ENCODE data around the gene GOLGA6C.
"Not testable (repeated sequence)": the region's sequence is repeated elsewhere in the genome, so short reads cannot be mapped to it uniquely, and the experiment has no call there.

The GOLGA6C gene

DNA sequence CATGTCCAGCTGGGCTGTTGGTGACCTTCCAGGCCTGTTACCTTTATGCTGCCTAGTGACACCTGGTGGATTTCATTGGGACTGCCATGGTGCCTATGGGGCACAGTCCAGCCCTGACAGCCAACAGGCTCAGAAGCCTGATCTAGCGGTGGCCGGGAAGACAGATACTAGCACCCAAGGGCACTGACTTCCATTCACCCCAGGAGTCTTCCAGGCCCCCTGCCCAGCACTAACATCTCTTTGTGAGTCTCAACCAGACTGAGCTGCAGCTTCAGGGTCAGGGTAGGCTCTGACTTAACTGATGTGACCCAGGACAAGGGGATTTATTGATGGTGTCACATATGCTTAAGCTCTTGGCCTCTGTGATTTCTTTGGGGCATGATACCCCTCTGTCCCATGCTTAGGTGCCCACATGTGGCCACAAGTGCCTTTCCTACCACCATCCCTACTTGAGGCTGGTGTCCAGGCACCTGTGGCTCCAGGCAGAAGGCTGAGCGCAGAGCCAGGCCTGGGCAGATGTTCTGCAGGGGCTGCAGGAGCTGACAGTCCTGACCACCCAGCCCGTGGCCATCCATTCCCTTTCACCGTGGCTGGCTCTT is 16.5 kb downstream of the GOLGA6C start:
- H3K9ac ChIP-seq (ENCODE audit: low read length); H3K27me3 ChIP-seq (replicated peaks; ENCODE audit: control insufficient read depth, insufficient read depth, low read length); H3K4me3 ChIP-seq (ENCODE audit: low read length); H3K36me3 ChIP-seq (ENCODE audit: control insufficient read depth, insufficient read depth, low read length, severe bottlenecking); H3K9me3 ChIP-seq (ENCODE audit: control insufficient read depth, low read length); H3K4me1 ChIP-seq (ENCODE audit: control insufficient read depth, insufficient read depth, low read length): not testable (repeated sequence)
- DNase-seq (ENCODE audit: low read depth), result peak; percentile 34

DNA sequence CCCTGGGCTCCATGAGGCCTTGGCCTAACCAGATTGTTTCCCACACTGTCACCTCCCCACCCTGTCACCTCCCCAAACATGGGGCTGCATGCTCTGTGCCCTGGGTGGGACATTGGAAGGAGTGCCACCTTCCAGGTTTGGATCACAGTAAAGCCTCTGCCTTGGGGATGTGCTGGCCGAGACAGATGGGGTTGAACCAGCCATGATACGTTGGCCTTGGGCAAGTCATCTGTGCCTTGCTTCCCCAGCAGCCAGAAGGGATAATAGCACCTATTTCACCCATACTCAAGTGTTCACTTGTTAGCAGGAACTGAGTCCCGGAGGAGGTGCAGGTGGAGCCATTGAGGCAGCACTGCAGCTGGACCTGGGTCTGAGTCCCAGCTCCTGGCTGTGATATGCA is 17.5 kb downstream of the GOLGA6C start:
- not testable (repeated sequence) for H3K4me3 ChIP-seq (ENCODE audit: low read length); H3K27me3 ChIP-seq (replicated peaks; ENCODE audit: control insufficient read depth, insufficient read depth, low read length); H3K36me3 ChIP-seq (ENCODE audit: control insufficient read depth, insufficient read depth, low read length, severe bottlenecking); H3K9ac ChIP-seq (ENCODE audit: low read length); H3K9me3 ChIP-seq (ENCODE audit: control insufficient read depth, low read length); DNase-seq (ENCODE audit: low read depth); H3K4me1 ChIP-seq (ENCODE audit: control insufficient read depth, insufficient read depth, low read length)

DNA sequence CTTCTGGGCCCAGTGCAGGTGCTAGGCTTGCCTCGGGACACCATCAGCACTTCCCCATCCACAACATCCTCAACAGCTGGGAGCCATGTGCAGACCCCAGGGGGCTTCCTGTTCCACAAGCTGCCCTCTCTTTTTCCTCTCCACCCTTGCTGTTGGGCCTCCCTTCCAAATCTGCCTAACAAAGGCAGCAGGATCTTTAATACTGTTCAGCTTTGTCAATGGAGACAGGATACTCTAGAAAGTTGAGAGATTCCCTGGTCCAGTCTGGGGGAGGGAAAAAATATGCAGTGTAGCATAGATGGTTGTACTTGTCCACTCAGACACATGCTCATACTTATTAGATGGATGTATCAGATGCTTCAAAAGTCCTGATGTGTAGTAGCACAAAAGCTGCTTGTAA is 20.4 kb downstream of the GOLGA6C start:
- not testable (repeated sequence) for DNase-seq (ENCODE audit: low read depth); H3K4me1 ChIP-seq (ENCODE audit: control insufficient read depth, insufficient read depth, low read length); H3K4me3 ChIP-seq (ENCODE audit: low read length); H3K9me3 ChIP-seq (ENCODE audit: control insufficient read depth, low read length); H3K36me3 ChIP-seq (ENCODE audit: control insufficient read depth, insufficient read depth, low read length, severe bottlenecking); H3K9ac ChIP-seq (ENCODE audit: low read length); H3K27me3 ChIP-seq (replicated peaks; ENCODE audit: control insufficient read depth, insufficient read depth, low read length)

DNA sequence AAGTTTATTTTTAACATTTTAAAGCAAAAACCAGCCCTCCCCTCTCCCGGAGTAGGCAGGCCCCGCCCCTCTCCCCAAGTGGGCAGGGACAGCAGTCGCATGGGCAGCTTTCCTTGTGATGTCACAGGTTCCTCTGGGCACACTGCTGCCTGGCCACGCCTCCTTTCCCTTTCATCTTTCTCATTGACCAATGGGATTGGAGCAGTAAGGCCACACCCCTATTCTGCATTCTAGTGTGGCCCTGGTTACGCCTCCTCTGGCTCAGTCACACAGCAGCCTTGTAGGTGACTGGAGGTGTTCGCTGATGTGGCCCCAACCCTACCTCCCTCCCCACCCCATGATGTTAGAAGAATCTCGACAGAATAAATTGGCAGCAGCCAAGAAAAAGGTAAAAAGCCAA is 24.4 kb downstream of the GOLGA6C start, which contains the start of gene GOLGA6D:
Gene GOLGA6D (plus strand): TSS at position 264 of the 400 bp plus-strand sequence. CDS start 41 bp downstream, at position 305.
- H3K9ac ChIP-seq (ENCODE audit: low read length); DNase-seq (ENCODE audit: low read depth); H3K27me3 ChIP-seq (replicated peaks; ENCODE audit: control insufficient read depth, insufficient read depth, low read length); H3K4me3 ChIP-seq (ENCODE audit: low read length); H3K36me3 ChIP-seq (ENCODE audit: control insufficient read depth, insufficient read depth, low read length, severe bottlenecking); H3K9me3 ChIP-seq (ENCODE audit: control insufficient read depth, low read length); H3K4me1 ChIP-seq (ENCODE audit: control insufficient read depth, insufficient read depth, low read length): not testable (repeated sequence)

DNA sequence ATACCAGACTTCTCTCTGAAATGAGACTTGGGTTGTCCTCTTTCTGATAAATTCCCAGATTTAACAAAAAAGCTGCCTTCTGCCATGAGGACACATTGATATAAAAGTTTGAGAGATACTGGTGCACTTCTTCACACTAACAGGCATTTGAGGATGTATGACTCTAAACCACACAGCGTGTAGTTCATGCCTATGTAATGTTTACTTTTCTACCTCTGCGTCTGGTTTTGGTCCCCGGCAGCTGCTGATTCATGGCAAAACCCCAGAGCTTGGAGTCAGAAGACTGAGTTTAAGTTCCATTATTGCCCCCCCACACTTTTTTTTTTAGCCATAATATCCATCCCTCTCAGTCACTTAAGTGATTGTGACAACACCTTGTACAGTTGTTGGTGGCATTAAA is 26.0 kb downstream of the GOLGA6C start:
- H3K4me1 ChIP-seq (ENCODE audit: control insufficient read depth, insufficient read depth, low read length); DNase-seq (ENCODE audit: low read depth); H3K9me3 ChIP-seq (ENCODE audit: control insufficient read depth, low read length); H3K27me3 ChIP-seq (replicated peaks; ENCODE audit: control insufficient read depth, insufficient read depth, low read length); H3K4me3 ChIP-seq (ENCODE audit: low read length); H3K36me3 ChIP-seq (ENCODE audit: control insufficient read depth, insufficient read depth, low read length, severe bottlenecking); H3K9ac ChIP-seq (ENCODE audit: low read length): not testable (repeated sequence)

DNA sequence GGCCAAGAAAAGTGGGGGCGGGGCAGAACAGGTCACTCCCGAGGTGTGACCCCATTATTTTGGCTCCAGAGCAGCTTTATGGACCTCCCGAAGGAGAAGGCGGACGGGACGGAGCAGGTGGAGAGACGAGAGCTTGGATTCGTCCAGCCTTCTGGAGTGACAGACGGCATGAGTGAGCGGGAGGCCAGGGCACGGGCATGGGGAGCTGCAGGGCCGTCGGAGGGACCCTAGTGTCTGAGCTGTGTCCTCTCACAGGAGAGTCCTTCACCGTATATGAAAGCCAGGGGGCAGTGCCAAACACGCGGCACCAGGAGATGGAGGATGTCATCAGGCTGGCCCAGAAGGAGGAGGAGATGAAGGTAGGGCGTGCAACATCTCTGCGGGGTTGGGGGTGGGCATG is 35.5 kb downstream of the GOLGA6C start:
- not testable (repeated sequence) for H3K36me3 ChIP-seq (ENCODE audit: control insufficient read depth, insufficient read depth, low read length, severe bottlenecking); H3K9me3 ChIP-seq (ENCODE audit: control insufficient read depth, low read length); H3K4me1 ChIP-seq (ENCODE audit: control insufficient read depth, insufficient read depth, low read length); H3K4me3 ChIP-seq (ENCODE audit: low read length); DNase-seq (ENCODE audit: low read depth); H3K27me3 ChIP-seq (replicated peaks; ENCODE audit: control insufficient read depth, insufficient read depth, low read length); H3K9ac ChIP-seq (ENCODE audit: low read length)

DNA sequence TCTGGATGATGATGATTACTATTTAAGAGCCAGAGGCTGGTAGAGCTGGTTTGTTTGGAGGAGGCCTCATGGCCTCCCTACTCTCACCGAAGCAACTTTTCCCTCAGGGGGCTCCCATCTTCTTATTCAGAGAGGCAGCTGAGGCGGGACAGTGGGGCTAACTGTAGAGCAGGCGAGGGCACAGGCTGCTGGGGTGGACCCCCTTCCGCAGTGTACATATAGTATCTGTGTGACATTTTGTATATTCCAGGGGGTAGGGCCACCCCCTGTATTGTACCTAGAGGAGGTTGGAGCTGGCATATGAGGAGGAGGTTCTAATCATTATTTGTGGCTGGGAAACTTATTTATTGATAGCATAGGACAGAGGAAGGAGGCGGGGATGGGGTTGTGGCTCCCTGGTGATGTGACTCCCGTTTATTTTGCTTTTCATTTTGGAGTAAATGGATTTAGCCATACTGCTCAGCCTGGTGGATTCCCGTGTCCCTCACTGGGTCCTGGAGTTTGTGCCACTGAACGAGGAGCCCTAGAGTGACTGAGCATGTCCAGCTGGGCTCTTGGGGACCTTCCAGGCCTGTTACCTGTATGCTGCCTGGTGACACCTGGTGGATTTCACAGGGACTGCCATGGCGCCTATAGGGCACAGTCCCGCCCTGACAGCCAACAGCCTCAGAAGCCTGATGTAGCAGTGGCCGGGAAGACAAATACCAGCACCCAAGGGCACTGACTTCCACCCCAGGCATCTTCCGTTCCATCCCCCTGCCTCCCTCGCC is 40.6 kb downstream of the GOLGA6C start:
- peaks cover 10% of the 10 kb centered on the region for H3K27me3 ChIP-seq (replicated peaks; ENCODE audit: control insufficient read depth, insufficient read depth, low read length)
- not testable (repeated sequence) for H3K9ac ChIP-seq (ENCODE audit: low read length); H3K9me3 ChIP-seq (ENCODE audit: control insufficient read depth, low read length); H3K4me3 ChIP-seq (ENCODE audit: low read length); DNase-seq (ENCODE audit: low read depth); H3K4me1 ChIP-seq (ENCODE audit: control insufficient read depth, insufficient read depth, low read length); H3K36me3 ChIP-seq (ENCODE audit: control insufficient read depth, insufficient read depth, low read length, severe bottlenecking)

DNA sequence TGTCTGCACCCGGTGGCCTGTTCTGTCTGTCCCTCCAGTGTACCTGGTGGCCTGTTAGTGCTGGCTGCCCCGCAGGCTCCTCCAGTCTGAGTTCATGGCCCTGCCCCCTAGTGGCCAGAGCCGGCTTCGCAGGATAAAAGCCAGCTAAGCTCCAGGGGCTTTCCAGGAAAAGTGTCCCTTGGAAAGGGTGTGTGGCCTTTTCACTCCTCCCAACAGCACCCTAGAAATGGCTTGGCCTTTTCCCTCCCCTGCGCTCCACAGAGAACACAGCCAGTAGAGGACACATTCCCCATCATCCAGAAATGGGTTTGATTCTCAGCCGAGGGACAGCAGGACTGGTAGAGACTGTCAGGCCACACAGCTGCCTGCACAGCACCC is 41.2 kb downstream of the GOLGA6C start:
- DNase-seq (ENCODE audit: low read depth); H3K9ac ChIP-seq (ENCODE audit: low read length); H3K9me3 ChIP-seq (ENCODE audit: control insufficient read depth, low read length); H3K36me3 ChIP-seq (ENCODE audit: control insufficient read depth, insufficient read depth, low read length, severe bottlenecking); H3K4me3 ChIP-seq (ENCODE audit: low read length); H3K4me1 ChIP-seq (ENCODE audit: control insufficient read depth, insufficient read depth, low read length): not testable (repeated sequence)
- H3K27me3 ChIP-seq (replicated peaks; ENCODE audit: control insufficient read depth, insufficient read depth, low read length), result peaks cover 12% of the 10 kb centered on the region

DNA sequence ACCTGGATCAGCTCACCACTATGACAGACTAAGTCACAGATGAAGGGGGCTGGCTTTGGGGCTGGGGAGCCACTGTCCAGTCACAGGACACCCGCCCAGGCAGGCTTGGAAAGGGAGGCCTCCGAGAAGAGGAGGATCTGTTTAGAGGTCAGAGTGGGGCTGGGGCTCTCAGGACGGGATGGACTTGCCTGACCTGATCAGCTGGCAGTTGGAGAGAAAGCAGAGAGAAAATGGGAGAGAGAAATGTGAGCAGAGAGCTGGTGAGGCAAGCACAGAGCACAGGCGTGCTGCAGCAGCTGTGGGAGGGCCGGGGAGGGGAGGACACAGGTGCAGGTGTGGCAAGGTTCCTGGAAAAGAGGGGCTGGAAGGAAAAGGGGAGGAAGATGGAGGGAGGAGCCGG is 41.9 kb downstream of the GOLGA6C start:
- H3K36me3 ChIP-seq (ENCODE audit: control insufficient read depth, insufficient read depth, low read length, severe bottlenecking); H3K4me1 ChIP-seq (ENCODE audit: control insufficient read depth, insufficient read depth, low read length); H3K4me3 ChIP-seq (ENCODE audit: low read length); H3K9ac ChIP-seq (ENCODE audit: low read length); DNase-seq (ENCODE audit: low read depth); H3K9me3 ChIP-seq (ENCODE audit: control insufficient read depth, low read length): not testable (repeated sequence)
- H3K27me3 ChIP-seq (replicated peaks; ENCODE audit: control insufficient read depth, insufficient read depth, low read length), result peaks cover 18% of the 10 kb centered on the region

DNA sequence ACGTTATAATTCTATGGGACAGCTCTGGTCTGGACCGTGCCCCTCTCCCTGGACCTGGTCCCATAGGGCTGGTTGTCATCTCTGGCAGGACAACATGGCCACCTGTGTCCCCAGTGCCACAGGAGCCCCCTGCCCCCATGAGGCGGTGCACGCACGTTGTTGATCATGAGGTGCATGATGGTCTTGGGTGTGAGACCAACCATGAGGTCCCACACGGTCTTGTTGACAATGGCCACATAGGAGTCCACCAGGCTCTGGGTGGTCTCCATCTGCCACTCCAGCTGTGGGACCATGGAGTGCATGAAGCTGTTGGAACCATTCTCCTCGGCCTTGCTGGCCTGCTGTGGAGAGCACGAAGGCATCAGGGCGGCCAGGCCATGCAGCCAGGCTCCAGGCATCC is 44.2 kb downstream of the GOLGA6C start:
- Histone ChIP-seq H3K9ac (ENCODE audit: low read length) (no peak overlapping the region), H3K36me3 (ENCODE audit: control insufficient read depth, insufficient read depth, low read length, severe bottlenecking) (no peaks in the 10 kb centered on the region), H3K4me1 (ENCODE audit: control insufficient read depth, insufficient read depth, low read length) (no peaks in the 10 kb centered on the region), H3K27me3 (replicated peaks; ENCODE audit: control insufficient read depth, insufficient read depth, low read length) (peaks cover 32% of the 10 kb centered on the region), H3K9me3 (ENCODE audit: control insufficient read depth, low read length) (no peaks in the 10 kb centered on the region), H3K4me3 (ENCODE audit: low read length) (no peak overlapping the region)
- DNase-seq (ENCODE audit: low read depth), result no peak

DNA sequence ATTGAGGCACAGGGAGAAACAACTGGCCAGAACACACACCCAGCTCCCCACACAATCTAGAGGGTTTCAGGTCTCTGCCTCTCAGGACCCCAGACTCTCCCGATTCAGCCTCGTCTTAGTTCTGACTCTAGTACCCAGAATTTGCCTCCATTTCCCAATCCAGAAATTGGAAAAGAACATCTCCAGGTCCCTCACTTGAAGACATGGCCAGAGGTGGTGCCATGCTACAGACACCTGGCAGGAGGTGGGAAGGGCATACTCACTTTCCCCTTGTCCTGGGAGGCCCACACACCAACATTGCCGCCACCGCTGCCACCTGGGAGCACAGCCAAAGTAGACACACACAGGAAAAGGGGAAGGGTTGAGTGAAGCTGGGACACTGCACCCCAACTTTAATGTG is 44.6 kb downstream of the GOLGA6C start:
- peaks cover 32% of the 10 kb centered on the region for H3K27me3 ChIP-seq (replicated peaks; ENCODE audit: control insufficient read depth, insufficient read depth, low read length)
- not testable (repeated sequence) for H3K4me1 ChIP-seq (ENCODE audit: control insufficient read depth, insufficient read depth, low read length); H3K9ac ChIP-seq (ENCODE audit: low read length); H3K9me3 ChIP-seq (ENCODE audit: control insufficient read depth, low read length); H3K36me3 ChIP-seq (ENCODE audit: control insufficient read depth, insufficient read depth, low read length, severe bottlenecking); H3K4me3 ChIP-seq (ENCODE audit: low read length); DNase-seq (ENCODE audit: low read depth)

DNA sequence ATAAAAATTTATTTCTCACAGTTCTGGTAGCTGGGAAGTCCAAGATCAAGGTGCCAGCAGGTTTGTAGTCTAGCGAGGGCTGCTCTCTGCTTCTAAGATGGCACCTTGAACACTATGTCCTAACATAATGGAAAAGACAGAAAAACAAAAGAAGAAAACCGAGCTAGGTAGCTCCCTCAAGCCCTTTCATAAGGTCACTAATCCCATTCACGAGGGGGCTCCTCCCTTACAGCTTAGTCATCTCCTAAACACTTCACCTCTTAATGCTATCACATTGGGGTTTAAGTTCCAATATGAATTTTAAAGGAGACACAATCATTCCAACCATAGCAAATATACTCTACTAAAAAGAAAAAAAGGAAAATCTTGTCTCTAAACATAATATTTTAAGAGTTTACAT is 48.1 kb downstream of the GOLGA6C start:
- Histone ChIP-seq H3K9me3 (ENCODE audit: control insufficient read depth, low read length) (peaks cover under 1% of the 10 kb centered on the region), H3K4me1 (ENCODE audit: control insufficient read depth, insufficient read depth, low read length) (peaks cover 10% of the 10 kb centered on the region), H3K27me3 (replicated peaks; ENCODE audit: control insufficient read depth, insufficient read depth, low read length) (peaks cover 41% of the 10 kb centered on the region), H3K36me3 (ENCODE audit: control insufficient read depth, insufficient read depth, low read length, severe bottlenecking) (no peaks in the 10 kb centered on the region), H3K9ac (ENCODE audit: low read length) (no peak overlapping the region), H3K4me3 (ENCODE audit: low read length) (no peak overlapping the region)
- no peak for DNase-seq (ENCODE audit: low read depth)
